Nephron (organoid): ENCODE data around the gene TTC12.

Experiments
- H3K27ac Mint-ChIP-seq, 3 experiments: 2 replicates each; pipeline ENCODE4 v1.8.0; 2020; ENCODE audit warnings: mixed read lengths in 3 of 3, mild to moderate bottlenecking in 2 of 3, moderate library complexity in 1 of 3
- H3K27me3 Mint-ChIP-seq: 2 replicates; pipeline ENCODE4 v1.8.0; 2021; ENCODE audit warnings: low read depth, mild to moderate bottlenecking, moderate library complexity, mixed read lengths
- H3K36me3 Mint-ChIP-seq: 2 replicates; pipeline ENCODE4 v1.8.0; 2020; ENCODE audit warnings: low read depth, mixed read lengths
- H3K4me1 Mint-ChIP-seq: 2 replicates; pipeline ENCODE4 v1.8.0; 2020; ENCODE audit warnings: mixed read lengths
- H3K4me3 Mint-ChIP-seq, 3 experiments: 2 replicates each; pipeline ENCODE4 v1.8.0; 2020; ENCODE audit warnings: mild to moderate bottlenecking in 3 of 3, mixed read lengths in 3 of 3, moderate library complexity in 2 of 3
- H3K9me3 Mint-ChIP-seq: 2 replicates; pipeline ENCODE4 v1.8.0; 2020; ENCODE audit warnings: mixed read lengths
- CTCF ChIP-seq, 3 experiments: fragments of 200-600 bp; sonication (generic); IDR thresholded peaks; one replicate each; pipeline ENCODE4 v1.5.0; 2021; ENCODE audit warnings: antibody characterized with exemption in 3 of 3; ENCODE audit not compliant: unreplicated experiment in 3 of 3

TTC12 gene

GRCh38 chr11:113363996-113364641, 49.7 kb downstream of the TTC12 start:
- no peaks in the 10 kb centered on the region for H3K27me3 Mint-ChIP-seq
- no peak overlapping the region for H3K27ac Mint-ChIP-seq
- no peaks in the 10 kb centered on the region for H3K4me1 Mint-ChIP-seq
- no peak overlapping the region for H3K4me3 Mint-ChIP-seq
- H3K36me3 Mint-ChIP-seq, result peaks cover 40% of the 10 kb centered on the region
- no peak for TF ChIP-seq CTCF (IDR thresholded peaks at IDR 0.05; ENCODE audit: unreplicated experiment in 3 of 3)
- H3K9me3 Mint-ChIP-seq, result no peaks in the 10 kb centered on the region

GRCh38 chr11:113365895-113366294, 51.5 kb downstream of the TTC12 start:
- peaks cover 25% of the 10 kb centered on the region for H3K36me3 Mint-ChIP-seq
- no peaks in the 10 kb centered on the region for H3K4me1 Mint-ChIP-seq
- TF ChIP-seq CTCF (IDR thresholded peaks at IDR 0.05; ENCODE audit: unreplicated experiment in 3 of 3), result no peak

GRCh38 chr11:113369411-113369810, 55.0 kb downstream of the TTC12 start:
- TF ChIP-seq CTCF (IDR thresholded peaks at IDR 0.05; ENCODE audit: unreplicated experiment in 3 of 3), result no peak
- Mint-ChIP-seq H3K36me3 (peaks cover 5% of the 10 kb centered on the region), H3K27ac (no peak overlapping the region), H3K4me3 (no peak overlapping the region), H3K4me1 (peaks cover 5% of the 10 kb centered on the region), H3K9me3 (no peaks in the 10 kb centered on the region), H3K27me3 (no peaks in the 10 kb centered on the region)

More at GRCh38 chr11:113365895-113366294, 51.5 kb downstream of the TTC12 start:
- H3K27ac Mint-ChIP-seq, result no peak overlapping the region
- no peak overlapping the region for H3K4me3 Mint-ChIP-seq
- H3K27me3 Mint-ChIP-seq, result no peaks in the 10 kb centered on the region
- no peaks in the 10 kb centered on the region for H3K9me3 Mint-ChIP-seq

- Mint-ChIP-seq H3K36me3 (peaks cover 4% of the 10 kb centered on the region), H3K27me3 (no peaks in the 10 kb centered on the region), H3K9me3 (no peaks in the 10 kb centered on the region), H3K4me3 (no peak overlapping the region), H3K4me1 (peaks cover 5% of the 10 kb centered on the region), H3K27ac (no peak overlapping the region)
- TF ChIP-seq CTCF (IDR thresholded peaks at IDR 0.05; ENCODE audit: unreplicated experiment in 3 of 3), result no peak
Measured at GRCh38 chr11:113370634-113371033, 56.3 kb downstream of the TTC12 start.

GRCh38 chr11:113372309-113372708, 57.9 kb downstream of the TTC12 start:
- Mint-ChIP-seq H3K36me3 (no peaks in the 10 kb centered on the region), H3K9me3 (no peaks in the 10 kb centered on the region), H3K4me1 (peaks cover 5% of the 10 kb centered on the region), H3K4me3 (no peak overlapping the region), H3K27ac (no peak overlapping the region), H3K27me3 (no peaks in the 10 kb centered on the region)
- peak in 2 of 3 experiments; percentile 14 to 17 for TF ChIP-seq CTCF (IDR thresholded peaks at IDR 0.05; ENCODE audit: unreplicated experiment in 3 of 3)

- Mint-ChIP-seq H3K36me3 (no peaks in the 10 kb centered on the region), H3K9me3 (no peaks in the 10 kb centered on the region), H3K27ac (no peak overlapping the region), H3K27me3 (no peaks in the 10 kb centered on the region), H3K4me1 (peaks cover 9% of the 10 kb centered on the region), H3K4me3 (no peak overlapping the region)
- TF ChIP-seq CTCF (IDR thresholded peaks at IDR 0.05; ENCODE audit: unreplicated experiment in 3 of 3), result no peak
Measured at GRCh38 chr11:113373306-113373705, 58.9 kb downstream of the TTC12 start.
